Right lobe of liver (tissue), 4 donors: ENCODE data around the gene AKAP13.

ENCODE experiments used
- CTCF ChIP-seq, 4 donors: fragments of 200-600 bp in 3 of 4; fragments of 450-650 bp in 1 of 4; IDR thresholded peaks; one replicate each; pipeline versions ENCODE4 v1.5.1 to v1.8.0; 2016 to 2022; ENCODE audit warnings: antibody characterized with exemption in 4 of 4, mild to moderate bottlenecking in 2 of 4
- POLR2A ChIP-seq: fragments of 450-650 bp; IDR thresholded peaks from one replicate; pipeline ENCODE4 v1.6.1; 2017; ENCODE audit warnings: antibody characterized with exemption, mild to moderate bottlenecking
- donor health status: DM: no; HTN: no; CAD: no.
- donor health status: DM: no; HTN: no; CAD: no.
- donor health status: DM: no; HTN: yes; CAD: no.

DNA sequence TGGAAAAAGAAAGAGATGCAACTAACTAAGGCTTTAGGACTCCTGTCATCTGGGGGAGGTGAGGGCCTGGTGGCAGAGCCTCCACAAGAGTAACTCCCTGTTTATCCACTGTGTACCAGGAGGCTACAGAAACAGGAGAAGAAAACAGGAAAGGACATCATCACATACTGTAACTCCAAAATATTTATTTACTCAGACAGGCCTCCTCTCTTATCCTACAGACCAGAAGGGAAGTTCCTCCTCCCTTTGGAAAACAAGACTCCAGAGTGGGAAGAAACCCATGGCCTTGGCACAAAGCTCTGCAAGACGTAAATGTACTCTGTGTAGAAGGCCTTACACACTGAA lies 40.1 kb upstream of the AKAP13 start:
- TF ChIP-seq CTCF (IDR thresholded peaks at IDR 0.05) = no peak
- no peak for TF ChIP-seq POLR2A
